GM12878 (cell line): Measurements from ENCODE around the gene MYL6B. TPM values are rescaled to one million over a fixed set of nuclear protein-coding genes. Genes with fewer than 3 reads are reported as not detected.
A peak's percentile ranks its signal among the peaks of the same experiment; 100 is the strongest.

Experiments
- BCLAF1 ChIP-seq: fragments of 450-650 bp; IDR thresholded peaks from 2 replicates; pipeline ENCODE4 v1.6.1; 2017; ENCODE audit warnings: antibody characterized with exemption, mild to moderate bottlenecking, moderate library complexity
- BHLHE40 ChIP-seq, 2 experiments: fragments of 450-650 bp in 1 of 2; IDR thresholded peaks; 2 replicates each; pipeline ENCODE4 v1.6.1; 2011 to 2017; ENCODE audit warnings: low read depth in 2 of 2, borderline replicate concordance in 1 of 2, improper control_type of control experiment in 1 of 2, low read length in 1 of 2, mild to moderate bottlenecking in 1 of 2
- BRCA1 ChIP-seq: IDR thresholded peaks from 2 replicates; pipeline ENCODE4 v1.6.1; 2011; ENCODE audit warnings: low read depth, low read length, improper control_type of control experiment
- HDAC2 ChIP-seq: fragments of 200-600 bp; sonication (generic); IDR thresholded peaks from 2 replicates; pipeline ENCODE4 v1.6.1; 2017
- HSF1 ChIP-seq: fragments of 150-350 bp; IDR thresholded peaks from 2 replicates; pipeline ENCODE4 v1.6.1; 2014; ENCODE audit warnings: mild to moderate bottlenecking, low read depth, low read length
- KDM1A ChIP-seq: fragments of 200-600 bp; sonication (generic); IDR thresholded peaks from 2 replicates; pipeline ENCODE4 v1.6.1; 2016; ENCODE audit warnings: borderline replicate concordance
- MLLT1 ChIP-seq: fragments of 450-650 bp; IDR thresholded peaks from 2 replicates; pipeline ENCODE4 v1.6.1; 2016; ENCODE audit warnings: mild to moderate bottlenecking
- PAX5 ChIP-seq: IDR thresholded peaks from 2 replicates; pipeline ENCODE4 v1.6.1; 2011; ENCODE audit warnings: low read depth, low read length, borderline replicate concordance
- PKNOX1 ChIP-seq: fragments of 450-650 bp; IDR thresholded peaks from 2 replicates; pipeline ENCODE4 v1.6.1; 2016; ENCODE audit warnings: mild to moderate bottlenecking
- RBBP5 ChIP-seq: fragments of 200-600 bp; sonication (generic); conservative IDR thresholded peaks from 2 replicates; pipeline ENCODE4 v1.6.1; 2016
- RELB ChIP-seq: fragments of 450-650 bp; IDR thresholded peaks from 2 replicates; pipeline ENCODE4 v1.6.1; 2017; ENCODE audit warnings: low read depth, mild to moderate bottlenecking, moderate library complexity
- SREBF1 ChIP-seq: IDR thresholded peaks from 2 replicates; pipeline ENCODE4 v1.6.1; 2012; ENCODE audit warnings: mild to moderate bottlenecking, low read length
- SRF ChIP-seq, 2 experiments: IDR thresholded peaks; 2 replicates each; pipeline ENCODE4 v1.6.1; 2011; ENCODE audit warnings: low read depth in 2 of 2, low read length in 2 of 2, mild to moderate bottlenecking in 1 of 2, moderate library complexity in 1 of 2
- STAT1 ChIP-seq: fragments of 450-650 bp; conservative IDR thresholded peaks from 2 replicates; pipeline ENCODE4 v1.6.1; 2014; ENCODE audit warnings: antibody characterized with exemption, mild to moderate bottlenecking
- ZNF622 ChIP-seq: fragments of 450-650 bp; IDR thresholded peaks from 2 replicates; pipeline ENCODE4 v1.6.1; 2017; ENCODE audit warnings: mild to moderate bottlenecking, inconsistent platforms
- ZNF687 ChIP-seq: fragments of 450-650 bp; IDR thresholded peaks from 2 replicates; pipeline ENCODE4 v1.6.1; 2017; ENCODE audit warnings: mild to moderate bottlenecking, moderate library complexity
- polyA plus RNA-seq, 11 experiments: library from polyadenylated mRNA; depleted of rRNA in 4 of 11; unstranded in 6 of 11; stranded (reverse) in 5 of 11; fragments of >200 nt; fragmentation: Nextera tagmentation in 4 of 11; fragmentation: Illumina TruSeq in 1 of 11; extraction: Ambion mirVana in 4 of 11; extraction: Trizol in 1 of 11; gene quantifications; 1 replicate in 1 of 11; 2 replicates in 10 of 11; pipeline versions ENCODE4 v1.2.1 to v1.2.3, GENCODE V29; 2011 to 2016; ENCODE audit warnings: inconsistent platforms in 2 of 11, missing spikeins in 2 of 11, low read depth in 1 of 11
- total RNA-seq, 4 experiments: library from RNA; depleted of rRNA in 3 of 4; stranded (reverse); fragments of >200 nt in 3 of 4; fragmentation: Illumina TruSeq in 1 of 4; extraction: Trizol in 1 of 4; gene quantifications; 2 replicates each; pipeline versions ENCODE4 v1.2.1 to v1.2.3, GENCODE V29; 2013 to 2021

The MYL6B gene
- total and polyA plus RNA-seq, 10 of the 15 experiments (the other 5 are each of a cell fraction or from before 2014, with no cell fraction given): 75.5 to 153 (median 114) TPM

- TF ChIP-seq ZNF687: peak; percentile 96
- TF ChIP-seq ZNF622: no peak
- 0 out of 2 replicates have a peak, but pooled peaks have one; percentile 47 for TF ChIP-seq SREBF1
- peak; percentile 83 for TF ChIP-seq RBBP5
- TF ChIP-seq BCLAF1: no peak
- TF ChIP-seq KDM1A: no peak
- no peak for TF ChIP-seq BRCA1
- TF ChIP-seq HDAC2: no peak
- TF ChIP-seq STAT1: peak; percentile 92
- peak; percentile 82 for TF ChIP-seq MLLT1
- peak; percentile 80; the same call in 1 of the 2 replicates for TF ChIP-seq RELB
- TF ChIP-seq HSF1: no peak
- peak in 1 of 2 experiments; percentile 36; a peak in 2 of 4 replicates for TF ChIP-seq BHLHE40 (IDR thresholded peaks at IDR 0.05; ENCODE audit: borderline replicate concordance in 1 of 2, low read depth in 2 of 2, low read length in 1 of 2)
- TF ChIP-seq PKNOX1: no peak
- 0 out of 2 replicates have a peak, but pooled peaks have one; percentile 13 for TF ChIP-seq PAX5
- TF ChIP-seq SRF (IDR thresholded peaks at IDR 0.05; ENCODE audit: low read depth in 2 of 2, low read length in 2 of 2): peak in 1 of 2 experiments; percentile 41; a peak in 1 of 4 replicates
Measured at GRCh38 chr12:56116267-56117081, 35.9 kb upstream of the MYL6B start, which contains the start of gene RPL41 (continued).
